Activated B cell treated with CpG ODN at 0.5 μM for 24 hours (primary cell): ENCODE results near the gene MBD3. TPM values are rescaled to one million over a fixed set of nuclear protein-coding genes. Genes with fewer than 3 reads are reported as not detected.
A peak's percentile ranks its signal among the peaks of the same experiment; 100 is the strongest.

Experiments
- ATAC-seq: fragments of 200-7000 bp; cut with Tn5 transposase; one replicate; pipeline ENCODE4 v1.10.0; 2021; ENCODE audit warnings: low read depth, mild to moderate bottlenecking, moderate library complexity
- CTCF ChIA-PET: fragments of 350-600 bp; sonication (Branson Sonifier 250); formaldehyde crosslinking; loops from one replicate; lab custom pipeline; 2021; ENCODE audit warnings: antibody characterized with exemption; lab: Charles Lee
- POLR2A ChIA-PET: fragments of 350-600 bp; sonication (Branson Sonifier 250); formaldehyde crosslinking; loops from one replicate; lab custom pipeline; 2021; ENCODE audit warnings: antibody characterized with exemption; lab: Charles Lee
- DNase-seq: peaks from one replicate; pipeline ENCODE4 v3.0.0; 2022
- H3K27ac Mint-ChIP-seq: one replicate; pipeline ENCODE4 v1.8.0; 2020; ENCODE audit warnings: mixed read lengths
- H3K27me3 Mint-ChIP-seq: one replicate; pipeline ENCODE4 v1.8.0; 2021; ENCODE audit warnings: mixed read lengths
- H3K36me3 Mint-ChIP-seq: one replicate; pipeline ENCODE4 v1.8.0; 2021; ENCODE audit warnings: low read depth, mixed read lengths
- H3K4me1 Mint-ChIP-seq: one replicate; pipeline ENCODE4 v1.8.0; 2021; ENCODE audit warnings: mixed read lengths
- H3K4me3 Mint-ChIP-seq: one replicate; pipeline ENCODE4 v1.8.0; 2020; ENCODE audit warnings: mild to moderate bottlenecking, mixed read lengths
- H3K9me3 Mint-ChIP-seq: one replicate; pipeline ENCODE4 v1.8.0; 2020; ENCODE audit warnings: mixed read lengths
- intact Hi-C: fragments of 100-400 bp; cut with micrococcal nuclease; formaldehyde crosslinking; loops from one replicate; pipeline ENCODE4 v1.15.1; 2024
- total RNA-seq: library from RNA; stranded (reverse); gene quantifications from 2 replicates; pipeline ENCODE4 v1.2.3, GENCODE V29; 2022
- TF ChIP-seq, protein P1 (sequence below): fragments of 200-600 bp; IDR thresholded peaks from one replicate; pipeline ENCODE4 v1.8.0; 2022; ENCODE audit warnings: antibody characterized with exemption, mild to moderate bottlenecking

MBD3 gene
- total RNA-seq, 1 donor from 2014 or later, result 96.9 TPM

DNA sequence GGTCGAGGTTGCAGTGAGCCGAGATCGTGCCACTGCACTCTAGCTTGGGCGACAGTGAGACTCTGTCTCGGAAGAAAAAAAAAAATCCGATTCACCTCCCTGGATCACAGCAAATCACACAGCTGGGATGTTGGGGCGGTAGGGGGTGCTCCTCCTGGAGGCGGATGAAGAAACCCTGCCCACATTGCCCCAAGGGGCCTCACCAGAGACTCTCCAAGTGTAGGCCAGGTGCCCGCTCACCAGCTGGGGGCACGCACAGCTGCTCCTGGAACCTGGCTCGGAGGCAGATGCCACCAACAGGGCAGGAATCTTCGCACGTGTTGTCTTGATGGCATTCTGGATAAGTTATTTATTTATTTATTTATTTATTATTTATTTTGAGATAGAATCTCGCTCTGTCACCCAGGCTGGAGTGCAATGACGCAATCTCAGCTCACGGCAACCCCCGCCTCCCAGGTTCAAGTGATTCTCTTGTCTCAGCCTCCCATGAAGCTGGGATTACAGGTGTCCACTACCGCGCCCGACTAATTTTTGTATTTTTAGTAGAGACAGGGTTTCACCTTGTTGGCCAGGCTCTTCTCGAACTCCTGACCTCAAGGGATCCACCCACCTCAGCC lies 9.5 kb upstream of the MBD3 start:
- ChIA-PET CTCF (no interaction called here), POLR2A (interaction anchor here (0.7 to 7.6 kb wide), 2 partner anchors 10 to 315 kb away, joined by 3 to 88 read pairs; partner anchors contain the start of gene MBD3)
- Mint-ChIP-seq H3K9me3 (no peaks in the 10 kb centered on the region), H3K4me3 (no peak overlapping the region), H3K36me3 (peaks cover 29% of the 10 kb centered on the region), H3K4me1 (peaks cover 40% of the 10 kb centered on the region), H3K27me3 (no peaks in the 10 kb centered on the region), H3K27ac (no peak overlapping the region)
- DNase-seq (no peak), ATAC-seq (no peak)
- TF ChIP-seq, protein P1, sequence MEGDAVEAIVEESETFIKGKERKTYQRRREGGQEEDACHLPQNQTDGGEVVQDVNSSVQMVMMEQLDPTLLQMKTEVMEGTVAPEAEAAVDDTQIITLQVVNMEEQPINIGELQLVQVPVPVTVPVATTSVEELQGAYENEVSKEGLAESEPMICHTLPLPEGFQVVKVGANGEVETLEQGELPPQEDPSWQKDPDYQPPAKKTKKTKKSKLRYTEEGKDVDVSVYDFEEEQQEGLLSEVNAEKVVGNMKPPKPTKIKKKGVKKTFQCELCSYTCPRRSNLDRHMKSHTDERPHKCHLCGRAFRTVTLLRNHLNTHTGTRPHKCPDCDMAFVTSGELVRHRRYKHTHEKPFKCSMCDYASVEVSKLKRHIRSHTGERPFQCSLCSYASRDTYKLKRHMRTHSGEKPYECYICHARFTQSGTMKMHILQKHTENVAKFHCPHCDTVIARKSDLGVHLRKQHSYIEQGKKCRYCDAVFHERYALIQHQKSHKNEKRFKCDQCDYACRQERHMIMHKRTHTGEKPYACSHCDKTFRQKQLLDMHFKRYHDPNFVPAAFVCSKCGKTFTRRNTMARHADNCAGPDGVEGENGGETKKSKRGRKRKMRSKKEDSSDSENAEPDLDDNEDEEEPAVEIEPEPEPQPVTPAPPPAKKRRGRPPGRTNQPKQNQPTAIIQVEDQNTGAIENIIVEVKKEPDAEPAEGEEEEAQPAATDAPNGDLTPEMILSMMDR, result no peak
- intact Hi-C loops, result no loop called here

DNA sequence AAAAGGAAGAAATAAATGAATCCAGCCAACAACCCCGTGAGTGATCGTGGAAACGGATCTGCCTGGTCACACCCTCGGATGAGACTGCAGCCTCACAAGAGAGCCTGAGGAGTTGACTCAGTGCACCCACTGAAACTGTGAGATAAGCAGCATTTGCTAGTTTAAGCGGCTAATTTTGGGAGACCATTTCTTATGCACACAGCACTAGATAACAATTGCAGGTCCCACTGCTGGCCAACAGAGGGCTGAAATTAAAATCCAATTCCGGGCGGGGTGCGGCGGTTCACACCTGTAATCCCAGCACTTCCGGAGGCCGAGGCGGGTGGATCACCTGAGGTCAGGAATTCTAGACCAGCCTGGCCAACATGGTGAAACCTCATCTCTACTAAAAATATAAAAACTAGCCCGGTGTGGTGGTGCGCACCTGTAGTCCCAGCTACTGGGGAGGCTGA lies 9.0 kb upstream of the MBD3 start:
- CTCF ChIA-PET, result no interaction called here
- POLR2A ChIA-PET, result interaction anchor here (1.2 to 7.6 kb wide), 2 partner anchors 9 to 10 kb away, joined by 5 to 88 read pairs; partner anchors contain the start of gene MBD3
- peaks cover 34% of the 10 kb centered on the region for H3K36me3 Mint-ChIP-seq
- no peak overlapping the region for H3K27ac Mint-ChIP-seq
- H3K27me3 Mint-ChIP-seq, result no peaks in the 10 kb centered on the region
- DNase-seq, result no peak
- no peak for ATAC-seq
- TF ChIP-seq, protein P1, result no peak
- H3K4me3 Mint-ChIP-seq, result no peak overlapping the region
- peaks cover 41% of the 10 kb centered on the region for H3K4me1 Mint-ChIP-seq
- H3K9me3 Mint-ChIP-seq, result no peaks in the 10 kb centered on the region
- intact Hi-C loops, result no loop called here

DNA sequence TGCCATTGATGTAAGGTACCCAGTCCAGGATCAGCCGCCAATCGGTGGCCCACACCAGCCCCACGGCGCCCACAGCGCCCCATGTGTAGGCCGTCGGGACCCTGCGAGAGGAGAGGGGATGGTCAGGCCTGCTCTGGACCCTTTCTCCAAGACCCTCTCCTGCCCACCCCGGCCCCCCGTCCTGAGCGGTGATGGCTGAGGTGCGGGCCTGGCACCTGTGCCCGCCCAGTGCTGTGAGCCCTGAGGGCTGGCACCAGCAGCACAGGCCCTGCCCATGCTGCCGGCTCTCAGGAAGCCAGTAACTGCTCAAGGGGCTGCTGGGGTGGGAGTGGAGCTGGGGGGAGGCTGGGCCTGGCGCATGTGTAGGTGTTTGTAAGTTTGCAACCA lies 6.8 kb upstream of the MBD3 start:
- Mint-ChIP-seq H3K36me3 (peaks cover 38% of the 10 kb centered on the region), H3K27me3 (no peaks in the 10 kb centered on the region), H3K9me3 (no peaks in the 10 kb centered on the region), H3K4me3 (no peak overlapping the region), H3K4me1 (peaks cover 26% of the 10 kb centered on the region), H3K27ac (no peak overlapping the region)
- POLR2A ChIA-PET, result interaction anchor here (0.6 to 1.4 kb wide), 2 partner anchors 12 to 13 kb away, joined by 5 to 12 read pairs; no protein-coding TSS in a partner anchor
- DNase-seq (no peak), ATAC-seq (no peak)
- intact Hi-C loops, result no loop called here
- CTCF ChIA-PET, result no interaction called here
- TF ChIP-seq, protein P1, result no peak

DNA sequence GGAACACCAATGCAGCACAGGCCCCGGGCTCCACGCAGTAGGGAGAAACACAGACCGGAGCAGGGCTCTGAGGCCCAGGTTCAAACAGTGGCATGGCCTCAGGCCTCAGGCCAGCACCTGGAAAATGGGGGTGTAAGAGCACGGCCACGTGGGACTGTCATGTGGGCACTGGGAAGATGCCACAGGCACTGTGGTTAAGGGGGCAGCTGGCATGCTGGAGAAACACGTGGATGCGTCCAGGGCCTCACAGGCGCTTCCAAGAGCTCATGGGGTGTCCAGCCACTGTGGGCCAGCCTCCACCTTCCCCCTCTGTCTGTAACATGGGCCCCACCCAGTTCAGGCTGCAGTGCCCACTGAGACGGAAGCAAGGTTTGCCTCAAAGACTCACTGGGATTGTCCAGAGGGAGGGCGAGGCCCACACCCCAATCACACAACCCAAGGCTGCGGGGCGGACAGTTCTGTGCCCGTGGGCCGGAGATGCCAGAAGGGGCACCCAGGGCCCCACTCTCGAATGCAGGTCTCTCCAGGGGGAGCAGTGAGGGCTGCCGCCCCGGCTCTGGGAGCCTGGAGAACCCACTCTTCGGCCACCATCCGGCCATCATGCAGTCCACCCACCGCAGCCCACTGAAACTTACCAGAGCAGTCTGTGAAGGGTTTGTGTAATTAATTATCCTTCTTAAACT lies 6.3 kb upstream of the MBD3 start:
- Mint-ChIP-seq H3K27me3 (no peaks in the 10 kb centered on the region), H3K4me3 (no peak overlapping the region), H3K27ac (no peak overlapping the region), H3K36me3 (peaks cover 38% of the 10 kb centered on the region), H3K9me3 (no peaks in the 10 kb centered on the region), H3K4me1 (peaks cover 21% of the 10 kb centered on the region)
- intact Hi-C loops, result no loop called here
- no peak for DNase-seq
- ATAC-seq, result no peak
- ChIA-PET CTCF (no interaction called here), POLR2A (interaction anchor here (0.7 to 1.4 kb wide), 3 partner anchors 12 to 330 kb away, joined by 3 to 12 read pairs (median 4); partner anchors contain the start of gene CIRBP)
- TF ChIP-seq, protein P1, result no peak

DNA sequence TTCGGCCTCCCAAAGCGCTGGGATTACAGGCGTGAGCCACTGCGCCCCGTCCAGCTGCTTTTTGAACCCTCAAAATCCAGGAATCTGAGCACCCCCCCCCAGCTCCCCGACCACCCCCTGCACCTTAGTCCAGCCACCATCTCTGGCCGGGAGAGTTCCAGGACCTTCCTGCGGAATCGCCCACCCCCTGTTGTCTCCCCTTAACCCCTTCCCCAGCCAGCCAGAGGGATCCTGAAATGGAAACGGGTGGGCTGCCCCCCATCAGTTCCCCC lies 772 bp upstream of the MBD3 start:
- POLR2A ChIA-PET, result interaction anchor here (0.6 to 5.4 kb wide), 14 partner anchors 8 to 1442 kb away, joined by 3 to 88 read pairs (median 6); partner anchors contain the start of genes CIRBP, TCF3 and UQCR11
- Mint-ChIP-seq H3K9me3 (no peaks in the 10 kb centered on the region), H3K4me3 (peak overlapping the region; percentile 89), H3K4me1 (peaks cover 33% of the 10 kb centered on the region), H3K27me3 (no peaks in the 10 kb centered on the region), H3K36me3 (peaks cover 26% of the 10 kb centered on the region), H3K27ac (peak overlapping the region; percentile 86)
- CTCF ChIA-PET, result interaction anchor here (1.0 to 1.4 kb wide), 3 partner anchors 15 to 79 kb away, joined by 3 to 4 read pairs (median 4); no protein-coding TSS in a partner anchor
- DNase-seq (no peak), ATAC-seq (no peak)
- TF ChIP-seq, protein P1, result no peak
- intact Hi-C loops, result loop anchor here (2.0 to 5.0 kb wide), 4 partner anchors 75 to 796 kb away; partner anchors contain the start of genes ATP8B3, DAZAP1 and PTBP1
